HEK293 (cell line): ENCODE measurements around the gene VPS13D.

Experiments used
- CTCF ChIA-PET: fragments of 350-600 bp; formaldehyde crosslinking; extraction: SDS; loops from one replicate; lab custom pipeline; 2021; ENCODE audit warnings: antibody characterized with exemption; lab: Yijun Ruan, JAX
- POLR2A ChIA-PET: fragments of 300-600 bp; formaldehyde crosslinking; extraction: SDS; loops from one replicate; lab custom pipeline; 2020; ENCODE audit warnings: antibody characterized with exemption, inconsistent platforms; lab: Yijun Ruan, JAX
- H3K27ac ChIP-seq: fragments of 200-500 bp; sonication (Bioruptor generic); 2 replicates; pipeline ENCODE4 v1.5.1; 2014; ENCODE audit warnings: low read depth, low read length, control low read depth, inconsistent platforms; ENCODE audit errors: extremely low read depth
- H3K36me3 ChIP-seq, 2 experiments: fragments of 200-500 bp in 1 of 2; sonication (Bioruptor generic) in 1 of 2; 1 replicate in 1 of 2; 2 replicates in 1 of 2; pipeline ENCODE4 v1.5.1; 2014 to 2017; ENCODE audit warnings: inconsistent platforms in 2 of 2, low read length in 2 of 2; ENCODE audit not compliant: control insufficient read depth in 2 of 2, insufficient read depth in 1 of 2
- H3K4me1 ChIP-seq: fragments of 200-500 bp; sonication (Bioruptor generic); 2 replicates; pipeline ENCODE4 v1.5.1; 2014; ENCODE audit warnings: mild to moderate bottlenecking, low read length, inconsistent platforms; ENCODE audit not compliant: control insufficient read depth, insufficient read depth
- H3K4me3 ChIP-seq: 2 replicates; pipeline ENCODE4 v1.5.1; 2011; ENCODE audit warnings: low read depth, mild to moderate bottlenecking, control low read depth, low read length, moderate library complexity
- H3K9me3 ChIP-seq: fragments of 200-500 bp; sonication (Bioruptor generic); 2 replicates; pipeline ENCODE4 v1.5.1; 2014; ENCODE audit warnings: low read depth, low read length, inconsistent platforms; ENCODE audit not compliant: control insufficient read depth, insufficient read depth
- BCL11A ChIP-seq: fragments of 450-650 bp; formaldehyde crosslinking; IDR thresholded peaks from 2 replicates; pipeline ENCODE4 v1.5.1; 2016; ENCODE audit warnings: low read depth, missing biosample characterization, missing genetic modification characterization
- CTCF ChIP-seq: fragments of 450-650 bp; formaldehyde crosslinking; IDR thresholded peaks from 2 replicates; pipeline ENCODE4 v1.5.1; 2016; ENCODE audit warnings: missing biosample characterization, missing genetic modification characterization
- GLI4 ChIP-seq: fragments of 450-650 bp; formaldehyde crosslinking; IDR thresholded peaks from 2 replicates; pipeline ENCODE4 v1.5.1; 2016; ENCODE audit warnings: missing biosample characterization, missing genetic modification characterization
- PRDM6 ChIP-seq: fragments of 450-650 bp; formaldehyde crosslinking; IDR thresholded peaks from 2 replicates; pipeline ENCODE4 v1.5.1; 2017; ENCODE audit warnings: missing biosample characterization, missing genetic modification characterization
- REPIN1 ChIP-seq: fragments of 450-650 bp; formaldehyde crosslinking; IDR thresholded peaks from 2 replicates; pipeline ENCODE4 v1.5.1; 2017; ENCODE audit warnings: missing biosample characterization, missing genetic modification characterization, low read depth
- SALL2 ChIP-seq: fragments of 450-650 bp; formaldehyde crosslinking; IDR thresholded peaks from 2 replicates; pipeline ENCODE4 v1.5.0; 2017; ENCODE audit warnings: missing biosample characterization, mild to moderate bottlenecking, missing genetic modification characterization, borderline replicate concordance
- SCRT1 ChIP-seq: fragments of 450-650 bp; formaldehyde crosslinking; IDR thresholded peaks from 2 replicates; pipeline ENCODE4 v1.5.1; 2016; ENCODE audit warnings: missing biosample characterization, missing genetic modification characterization, borderline replicate concordance
- ZBTB21 ChIP-seq: fragments of 450-650 bp; formaldehyde crosslinking; IDR thresholded peaks from 2 replicates; pipeline ENCODE4 v1.5.1; 2017; ENCODE audit warnings: missing biosample characterization, missing genetic modification characterization
- ZBTB26 ChIP-seq: fragments of 450-650 bp; formaldehyde crosslinking; optimal IDR thresholded peaks from 2 replicates; pipeline ENCODE3; 2016; ENCODE audit warnings: missing biosample characterization, mild to moderate bottlenecking, missing genetic modification characterization
- ZFP37 ChIP-seq: fragments of 450-650 bp; formaldehyde crosslinking; IDR thresholded peaks from 2 replicates; pipeline ENCODE4 v1.5.1; 2016; ENCODE audit warnings: missing biosample characterization, missing genetic modification characterization
- ZNF133 ChIP-seq: fragments of 450-650 bp; formaldehyde crosslinking; IDR thresholded peaks from 2 replicates; pipeline ENCODE4 v1.5.1; 2016; ENCODE audit warnings: missing biosample characterization, missing genetic modification characterization
- ZNF302 ChIP-seq: fragments of 450-650 bp; formaldehyde crosslinking; IDR thresholded peaks from 2 replicates; pipeline ENCODE4 v1.5.1; 2016; ENCODE audit warnings: missing biosample characterization, missing genetic modification characterization, low read depth
- ZNF350 ChIP-seq: fragments of 450-650 bp; formaldehyde crosslinking; IDR thresholded peaks from 2 replicates; pipeline ENCODE4 v1.5.0; 2017; ENCODE audit warnings: missing biosample characterization, mild to moderate bottlenecking, missing genetic modification characterization
- ZNF366 ChIP-seq: fragments of 450-650 bp; formaldehyde crosslinking; conservative IDR thresholded peaks from 2 replicates; pipeline ENCODE4 v1.5.1; 2016; ENCODE audit warnings: missing biosample characterization, missing genetic modification characterization
- ZNF488 ChIP-seq: fragments of 450-650 bp; formaldehyde crosslinking; IDR thresholded peaks from 2 replicates; pipeline ENCODE4 v1.5.1; 2016; ENCODE audit warnings: missing biosample characterization, missing genetic modification characterization
- ZNF501 ChIP-seq: fragments of 450-650 bp; formaldehyde crosslinking; IDR thresholded peaks from 2 replicates; pipeline ENCODE4 v1.5.1; 2016; ENCODE audit warnings: missing biosample characterization, missing genetic modification characterization
- ZNF626 ChIP-seq: fragments of 450-650 bp; sonication (Bioruptor Pico); formaldehyde crosslinking; IDR thresholded peaks from 2 replicates; pipeline ENCODE4 v1.5.1; 2018; ENCODE audit warnings: missing biosample characterization, missing genetic modification characterization, inconsistent platforms
- ZNF777 ChIP-seq: fragments of 450-650 bp; formaldehyde crosslinking; IDR thresholded peaks from 2 replicates; pipeline ENCODE4 v1.5.1; 2017; ENCODE audit warnings: missing biosample characterization, missing genetic modification characterization, borderline replicate concordance
- ZNF830 ChIP-seq: fragments of 450-650 bp; IDR thresholded peaks from 2 replicates; pipeline ENCODE4 v1.5.0; 2018; ENCODE audit warnings: missing biosample characterization, missing genetic modification characterization, low read depth, mild to moderate bottlenecking, moderate library complexity

The VPS13D gene

GRCh38 chr1:12466816-12467215 is 237.0 kb downstream of the VPS13D start:
- no peaks in the 10 kb centered on the region for H3K9me3 ChIP-seq
- H3K4me3 ChIP-seq: no peak overlapping the region
- ChIA-PET POLR2A (no interaction called here), CTCF (interaction anchor here (0.8 kb wide), 1 partner anchor 21 kb away, joined by 4 read pairs; no protein-coding TSS in a partner anchor)
- H3K4me1 ChIP-seq: peaks cover 7% of the 10 kb centered on the region
- no peak overlapping the region for H3K27ac ChIP-seq
- TF ChIP-seq GLI4 (tag by site-specific recombination) (no peak), ZNF302 (tag by site-specific recombination) (no peak), CTCF (tag by site-specific recombination) (no peak), ZNF350 (tag by site-specific recombination) (no peak), REPIN1 (no peak), ZBTB21 (tag by site-specific recombination) (no peak), ZNF501 (tag by site-specific recombination) (no peak), SCRT1 (no peak), SALL2 (no peak), ZBTB26 (tag by site-specific recombination) (no peak), PRDM6 (tag by site-specific recombination) (no peak), ZFP37 (tag by site-specific recombination) (no peak), ZNF777 (tag by site-specific recombination) (no peak), ZNF366 (tag by site-specific recombination) (no peak), BCL11A (tag by site-specific recombination) (no peak), ZNF830 (no peak), ZNF488 (tag by site-specific recombination) (no peak)
- H3K36me3 ChIP-seq: peaks cover 0 to 20% of the 10 kb centered on the region in 2 experiments; a peak in 1 of 3 replicates

- ChIA-PET POLR2A (no interaction called here), CTCF (interaction anchor here (1.1 kb wide), 1 partner anchor 11 kb away, joined by 3 read pairs; no protein-coding TSS in a partner anchor)
- Histone ChIP-seq H3K4me1 (peaks cover 7% of the 10 kb centered on the region), H3K4me3 (no peak overlapping the region), H3K9me3 (no peaks in the 10 kb centered on the region), H3K36me3 (peaks cover 0 to 13% of the 10 kb centered on the region in 2 experiments; a peak in 1 of 3 replicates), H3K27ac (no peak overlapping the region)
- no peak for TF ChIP-seq ZNF626
- TF ChIP-seq ZNF133 (tag by site-specific recombination): peak; percentile 93
Measured at GRCh38 chr1:12467570-12468286, 237.9 kb downstream of the VPS13D start.
